NCI-H446 treated with DMSO at 0.1 percent for 48 hours (cell line): ENCODE measurements around the gene NTM.

Experiments used
- DNase-seq: peaks from one replicate; lab custom pipeline; 2025; lab: John Stamatoyannopoulos, UW

NTM gene

GRCh38 chr11:131644204-131644795, 273.9 kb downstream of the NTM start:
- DNase-seq = no peak

- no peak for DNase-seq
Measured at GRCh38 chr11:131645237-131645636, 274.8 kb downstream of the NTM start.

- DNase-seq = no peak
Measured at GRCh38 chr11:131649856-131650255, 279.4 kb downstream of the NTM start.

- no peak for DNase-seq
Measured at GRCh38 chr11:131652231-131652630, 281.8 kb downstream of the NTM start.

- DNase-seq = no peak
Measured at GRCh38 chr11:131653260-131653659, 282.8 kb downstream of the NTM start.

- DNase-seq = no peak
Measured at GRCh38 chr11:131654849-131655248, 284.4 kb downstream of the NTM start.

- no peak for DNase-seq
Measured at GRCh38 chr11:131656179-131656838, 285.9 kb downstream of the NTM start.

GRCh38 chr11:131656839-131657211, 286.4 kb downstream of the NTM start:
- DNase-seq = no peak

GRCh38 chr11:131658414-131658813, 288.0 kb downstream of the NTM start:
- DNase-seq = no peak

GRCh38 chr11:131658952-131659351, 288.5 kb downstream of the NTM start:
- no peak for DNase-seq

GRCh38 chr11:131659931-131660330, 289.5 kb downstream of the NTM start:
- no peak for DNase-seq

- no peak for DNase-seq
Measured at GRCh38 chr11:131661132-131661531, 290.7 kb downstream of the NTM start.

GRCh38 chr11:131662317-131662972, 292.0 kb downstream of the NTM start:
- no peak for DNase-seq

GRCh38 chr11:131662993-131663392, 292.6 kb downstream of the NTM start:
- DNase-seq = no peak

- DNase-seq = no peak
Measured at GRCh38 chr11:131663405-131664200, 293.2 kb downstream of the NTM start.

- no peak for DNase-seq
Measured at GRCh38 chr11:131664293-131664692, 293.9 kb downstream of the NTM start.

- no peak for DNase-seq
Measured at GRCh38 chr11:131664816-131665215, 294.4 kb downstream of the NTM start.

- no peak for DNase-seq
Measured at GRCh38 chr11:131665344-131665968, 295.0 kb downstream of the NTM start.

- no peak for DNase-seq
Measured at GRCh38 chr11:131666006-131666405, 295.6 kb downstream of the NTM start.

- no peak for DNase-seq
Measured at GRCh38 chr11:131666617-131667016, 296.2 kb downstream of the NTM start.

- no peak for DNase-seq
Measured at GRCh38 chr11:131667566-131667965, 297.2 kb downstream of the NTM start.
